WTC11 (cell line): ENCODE results near the gene BACH2. TPM values are rescaled to one million over a fixed set of nuclear protein-coding genes. Genes with fewer than 3 reads are reported as not detected.
A peak's percentile ranks its signal among the peaks of the same experiment; 100 is the strongest.

Source experiments
- ATAC-seq: fragments of 200-7000 bp; cut with Tn5 transposase; 2 replicates; pipeline ENCODE4 v1.10.0; 2021; ENCODE audit warnings: mild to moderate bottlenecking, moderate library complexity
- CTCF ChIA-PET: fragments of 300-600 bp; sonication (Branson Sonifier 250); formaldehyde crosslinking; loops from one replicate; lab custom pipeline; 2021; ENCODE audit warnings: antibody characterized with exemption; lab: Charles Lee
- POLR2A ChIA-PET: fragments of 350-600 bp; sonication (Branson Sonifier 250); formaldehyde crosslinking; loops from one replicate; lab custom pipeline; 2021; ENCODE audit warnings: antibody characterized with exemption; lab: Charles Lee
- DNase-seq: peaks from one replicate; pipeline ENCODE4 v3.0.0; 2021; ENCODE audit warnings: low spot score
- H3K27ac Mint-ChIP-seq: 2 replicates; pipeline ENCODE4 v1.8.0; 2021; ENCODE audit warnings: mixed read lengths
- H3K27me3 Mint-ChIP-seq: 2 replicates; pipeline ENCODE4 v1.8.0; 2021; ENCODE audit warnings: low read depth, mild to moderate bottlenecking, moderate library complexity, mixed read lengths
- H3K36me3 Mint-ChIP-seq: 2 replicates; pipeline ENCODE4 v1.8.0; 2021; ENCODE audit warnings: mixed read lengths
- H3K4me1 Mint-ChIP-seq: 2 replicates; pipeline ENCODE4 v1.8.0; 2022; ENCODE audit warnings: mixed read lengths
- H3K4me3 Mint-ChIP-seq: 2 replicates; pipeline ENCODE4 v1.8.0; 2021; ENCODE audit warnings: mild to moderate bottlenecking, moderate library complexity, mixed read lengths
- H3K9me3 Mint-ChIP-seq: 2 replicates; pipeline ENCODE4 v1.8.0; 2021; ENCODE audit warnings: mixed read lengths
- HMGA2 ChIP-seq: fragments of 250-450 bp; sonication (Bioruptor Pico); IDR thresholded peaks from 2 replicates; pipeline ENCODE4 v1.4.0; 2021; ENCODE audit warnings: mild to moderate bottlenecking, moderate library complexity
- JUN ChIP-seq: sonication (generic); formaldehyde crosslinking; IDR thresholded peaks from 2 replicates; pipeline ENCODE4 v1.8.0; 2023; ENCODE audit warnings: mild to moderate bottlenecking, missing genetic modification reagents
- MXD4 ChIP-seq: fragments of 250-450 bp; sonication (Bioruptor Pico); IDR thresholded peaks from 2 replicates; pipeline ENCODE4 v1.8.0; 2021; ENCODE audit warnings: mild to moderate bottlenecking, moderate library complexity, borderline replicate concordance
- MYBL2 ChIP-seq: sonication (generic); formaldehyde crosslinking; IDR thresholded peaks from 2 replicates; pipeline ENCODE4 v1.8.1; 2023; ENCODE audit warnings: mild to moderate bottlenecking, moderate library complexity, missing genetic modification reagents
- NFE2L1 ChIP-seq: sonication (generic); formaldehyde crosslinking; IDR thresholded peaks from 2 replicates; pipeline ENCODE4 v1.8.1; 2023; ENCODE audit warnings: missing genetic modification reagents
- RELA ChIP-seq: sonication (generic); formaldehyde crosslinking; IDR thresholded peaks from 2 replicates; pipeline ENCODE4 v1.8.1; 2022; ENCODE audit warnings: missing genetic modification reagents, mild to moderate bottlenecking, borderline replicate concordance
- RORB ChIP-seq: fragments of 250-450 bp; sonication (Bioruptor Pico); IDR thresholded peaks from 2 replicates; pipeline ENCODE4 v1.9.0; 2021; ENCODE audit warnings: mild to moderate bottlenecking
- ZNF121 ChIP-seq: sonication (generic); formaldehyde crosslinking; IDR thresholded peaks from 2 replicates; pipeline ENCODE4 v1.8.0; 2023; ENCODE audit warnings: missing genetic modification reagents
- ZNF263 ChIP-seq: sonication (generic); formaldehyde crosslinking; IDR thresholded peaks from 2 replicates; pipeline ENCODE4 v1.8.1; 2022; ENCODE audit warnings: low read depth, mild to moderate bottlenecking, moderate library complexity, missing genetic modification reagents
- total RNA-seq: library from RNA; stranded (reverse); gene quantifications from 3 replicates; pipeline ENCODE4 v1.2.3, GENCODE V29; 2021
- TF ChIP-seq, protein P1 (sequence below): fragments of 250-450 bp; sonication (Bioruptor Pico); IDR thresholded peaks from 2 replicates; pipeline ENCODE4 v2.1.2; 2022; ENCODE audit warnings: mild to moderate bottlenecking, moderate library complexity
- TF ChIP-seq, protein P2 (sequence below): fragments of 250-450 bp; sonication (Bioruptor Pico); IDR thresholded peaks from 2 replicates; pipeline ENCODE4 v1.9.0; 2021; ENCODE audit warnings: mild to moderate bottlenecking
- TF ChIP-seq, protein P3 (sequence below): sonication (generic); formaldehyde crosslinking; IDR thresholded peaks from 2 replicates; pipeline ENCODE4 v1.8.0; 2023; ENCODE audit warnings: missing genetic modification reagents
- TF ChIP-seq, protein P4 (sequence below): sonication (generic); formaldehyde crosslinking; IDR thresholded peaks from 2 replicates; pipeline ENCODE4 v1.8.1; 2023; ENCODE audit warnings: mild to moderate bottlenecking, missing genetic modification reagents, moderate library complexity
- TF ChIP-seq, protein P5 (sequence below): sonication (generic); formaldehyde crosslinking; IDR thresholded peaks from 2 replicates; pipeline ENCODE4 v1.8.1; 2023; ENCODE audit warnings: mild to moderate bottlenecking, missing genetic modification reagents, borderline replicate concordance

BACH2 gene
- total RNA-seq, 1 experiment from 2014 or later: 5.9 TPM

DNA sequence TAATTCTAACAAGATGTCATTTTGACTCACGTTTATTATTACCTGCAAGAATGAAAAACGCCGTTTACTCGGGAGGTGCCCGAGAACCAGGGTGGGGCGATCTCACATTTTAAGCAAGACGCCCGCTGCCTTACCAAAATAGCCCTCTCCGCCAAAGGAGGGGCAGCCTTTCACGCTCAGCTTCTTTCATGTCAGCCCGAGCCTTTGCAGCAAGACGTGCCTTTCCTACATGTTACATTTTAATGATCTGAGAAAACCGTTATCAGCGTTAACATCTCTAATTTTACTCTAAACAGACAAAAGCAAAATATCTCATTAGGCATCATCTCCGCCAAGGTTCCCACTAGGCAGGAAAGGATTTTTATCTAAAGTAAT lies 2.0 kb downstream of the BACH2 start (continued):
- TF ChIP-seq, protein P1, sequence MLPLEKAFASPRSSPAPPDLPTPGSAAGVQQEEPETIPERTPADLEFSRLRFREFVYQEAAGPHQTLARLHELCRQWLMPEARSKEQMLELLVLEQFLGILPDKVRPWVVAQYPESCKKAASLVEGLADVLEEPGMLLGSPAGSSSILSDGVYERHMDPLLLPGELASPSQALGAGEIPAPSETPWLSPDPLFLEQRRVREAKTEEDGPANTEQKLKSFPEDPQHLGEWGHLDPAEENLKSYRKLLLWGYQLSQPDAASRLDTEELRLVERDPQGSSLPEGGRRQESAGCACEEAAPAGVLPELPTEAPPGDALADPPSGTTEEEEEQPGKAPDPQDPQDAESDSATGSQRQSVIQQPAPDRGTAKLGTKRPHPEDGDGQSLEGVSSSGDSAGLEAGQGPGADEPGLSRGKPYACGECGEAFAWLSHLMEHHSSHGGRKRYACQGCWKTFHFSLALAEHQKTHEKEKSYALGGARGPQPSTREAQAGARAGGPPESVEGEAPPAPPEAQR (CRISPR knock-in tag): no peak

DNA sequence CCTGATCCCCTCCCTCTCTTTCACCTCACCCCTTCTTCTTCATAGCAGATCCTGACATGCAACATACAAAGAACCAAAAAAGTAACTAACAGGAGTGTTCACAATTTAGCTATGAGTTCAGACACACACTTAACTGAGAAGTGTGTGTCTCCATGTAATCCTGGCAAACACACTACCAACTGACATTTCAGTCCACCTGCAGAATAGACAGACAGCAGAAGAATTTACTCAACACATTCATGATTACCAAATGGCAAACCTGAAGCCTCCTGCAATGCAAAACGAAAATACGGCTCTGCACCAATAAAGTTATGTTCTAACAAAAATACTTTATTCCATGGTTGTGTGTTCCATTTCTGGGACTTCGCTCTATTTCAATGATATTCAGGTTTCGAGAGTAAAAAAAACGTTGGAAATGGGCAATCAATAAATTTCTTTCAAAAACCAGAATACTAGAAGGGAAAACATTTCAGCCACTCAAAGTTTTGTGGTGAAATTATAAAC lies 2.6 kb downstream of the BACH2 start:
- H3K4me3 Mint-ChIP-seq: peak overlapping the region; percentile 74
- H3K27me3 Mint-ChIP-seq: peaks cover 51% of the 10 kb centered on the region
- TF ChIP-seq, protein P2, sequence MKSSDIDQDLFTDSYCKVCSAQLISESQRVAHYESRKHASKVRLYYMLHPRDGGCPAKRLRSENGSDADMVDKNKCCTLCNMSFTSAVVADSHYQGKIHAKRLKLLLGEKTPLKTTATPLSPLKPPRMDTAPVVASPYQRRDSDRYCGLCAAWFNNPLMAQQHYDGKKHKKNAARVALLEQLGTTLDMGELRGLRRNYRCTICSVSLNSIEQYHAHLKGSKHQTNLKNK (CRISPR knock-in tag): no peak
- TF ChIP-seq RORB (CRISPR knock-in tag): no peak
- TF ChIP-seq JUN (CRISPR knock-in tag): no peak
- no peak for TF ChIP-seq RELA (CRISPR knock-in tag)
- TF ChIP-seq, protein P3, sequence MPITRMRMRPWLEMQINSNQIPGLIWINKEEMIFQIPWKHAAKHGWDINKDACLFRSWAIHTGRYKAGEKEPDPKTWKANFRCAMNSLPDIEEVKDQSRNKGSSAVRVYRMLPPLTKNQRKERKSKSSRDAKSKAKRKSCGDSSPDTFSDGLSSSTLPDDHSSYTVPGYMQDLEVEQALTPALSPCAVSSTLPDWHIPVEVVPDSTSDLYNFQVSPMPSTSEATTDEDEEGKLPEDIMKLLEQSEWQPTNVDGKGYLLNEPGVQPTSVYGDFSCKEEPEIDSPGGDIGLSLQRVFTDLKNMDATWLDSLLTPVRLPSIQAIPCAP (CRISPR knock-in tag): no peak
- DNase-seq (no peak), ATAC-seq (no peak)
- ChIA-PET POLR2A (no interaction called here), CTCF (interaction anchor here (1.3 kb wide), 1 partner anchor 185 kb away, joined by 7 read pairs; no protein-coding TSS in a partner anchor)
- peaks cover 3% of the 10 kb centered on the region; the same call in 1 of the 2 replicates for H3K9me3 Mint-ChIP-seq
- H3K36me3 Mint-ChIP-seq: no peaks in the 10 kb centered on the region
- H3K4me1 Mint-ChIP-seq: peaks cover 32% of the 10 kb centered on the region
- no peak overlapping the region for H3K27ac Mint-ChIP-seq

DNA sequence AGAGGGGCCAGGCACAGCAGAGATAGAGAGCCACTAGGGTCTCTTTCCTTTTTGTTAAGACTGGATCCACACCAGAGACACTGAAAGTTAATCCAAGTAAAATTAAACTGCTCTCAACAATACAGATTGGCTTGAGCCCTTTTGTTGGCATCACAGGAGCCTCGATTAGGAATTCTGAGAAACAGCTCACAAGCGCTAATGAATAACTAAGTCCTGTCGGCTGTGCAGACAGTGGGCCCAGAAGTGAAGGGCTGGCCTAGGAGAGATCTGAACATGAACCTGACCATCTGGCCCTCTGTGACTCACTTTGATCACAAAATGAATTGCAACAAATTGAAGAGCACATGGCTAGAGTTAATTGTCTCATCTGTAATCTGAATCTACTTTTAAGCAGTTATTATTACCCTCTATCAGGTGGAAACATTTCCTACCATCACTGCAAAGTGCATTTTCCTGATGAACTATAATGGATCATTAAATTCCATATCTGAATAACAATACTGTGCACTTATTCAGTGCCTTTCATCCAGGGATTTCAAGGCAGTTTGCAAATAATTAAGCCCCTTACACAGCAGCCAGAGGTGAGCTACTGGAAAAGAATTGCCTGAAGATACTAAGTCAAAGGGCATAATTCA lies 3.2 kb downstream of the BACH2 start:
- Mint-ChIP-seq H3K9me3 (peaks cover 3% of the 10 kb centered on the region; the same call in 1 of the 2 replicates), H3K27ac (no peak overlapping the region), H3K4me3 (no peak overlapping the region; the same call in 1 of the 2 replicates), H3K27me3 (peaks cover 49% of the 10 kb centered on the region), H3K36me3 (no peaks in the 10 kb centered on the region), H3K4me1 (peaks cover 31% of the 10 kb centered on the region)
- DNase-seq (no peak), ATAC-seq (no peak)
- ChIA-PET POLR2A (no interaction called here), CTCF (interaction anchor here (0.8 to 1.3 kb wide), 2 partner anchors 100 to 185 kb away, joined by 3 to 7 read pairs; no protein-coding TSS in a partner anchor)
- no peak for TF ChIP-seq MXD4 (CRISPR knock-in tag)
- TF ChIP-seq MYBL2: no peak
- TF ChIP-seq NFE2L1 (CRISPR knock-in tag): no peak
- TF ChIP-seq ZNF263 (CRISPR knock-in tag): no peak
- TF ChIP-seq, all 79 proteins: peak for 0

DNA sequence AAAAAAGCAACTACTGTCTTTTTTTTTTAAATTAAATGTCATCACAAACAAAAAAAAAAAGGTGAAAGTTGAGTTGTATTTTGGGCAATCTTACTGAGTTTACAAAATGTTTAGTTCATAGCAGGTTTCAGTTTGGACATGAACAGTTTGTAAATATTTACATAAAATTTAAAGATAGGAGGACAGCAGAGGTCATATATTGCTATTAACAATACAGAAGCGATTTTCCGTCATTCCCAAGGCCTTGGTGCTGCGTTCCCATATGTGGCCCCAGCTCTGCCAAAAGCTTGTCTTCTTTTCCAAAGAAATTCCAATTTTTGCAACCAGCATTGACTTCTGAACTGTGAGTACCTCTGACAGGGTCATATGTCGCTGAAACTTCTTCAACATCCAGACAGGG lies 5.1 kb downstream of the BACH2 start:
- no peak overlapping the region for H3K4me3 Mint-ChIP-seq
- H3K9me3 Mint-ChIP-seq: peaks cover 3% of the 10 kb centered on the region; the same call in 1 of the 2 replicates
- H3K36me3 Mint-ChIP-seq: no peaks in the 10 kb centered on the region
- CTCF ChIA-PET: interaction anchor here (0.8 kb wide), 1 partner anchor 188 kb away, joined by 5 read pairs; no protein-coding TSS in a partner anchor
- H3K4me1 Mint-ChIP-seq: peaks cover 38% of the 10 kb centered on the region
- ATAC-seq: no peak
- POLR2A ChIA-PET: no interaction called here
- TF ChIP-seq HMGA2 (CRISPR knock-in tag) (no peak), ZNF121 (CRISPR knock-in tag) (no peak)
- TF ChIP-seq, protein P4, sequence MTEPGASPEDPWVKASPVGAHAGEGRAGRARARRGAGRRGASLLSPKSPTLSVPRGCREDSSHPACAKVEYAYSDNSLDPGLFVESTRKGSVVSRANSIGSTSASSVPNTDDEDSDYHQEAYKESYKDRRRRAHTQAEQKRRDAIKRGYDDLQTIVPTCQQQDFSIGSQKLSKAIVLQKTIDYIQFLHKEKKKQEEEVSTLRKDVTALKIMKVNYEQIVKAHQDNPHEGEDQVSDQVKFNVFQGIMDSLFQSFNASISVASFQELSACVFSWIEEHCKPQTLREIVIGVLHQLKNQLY: no peak
- TF ChIP-seq, protein P5, sequence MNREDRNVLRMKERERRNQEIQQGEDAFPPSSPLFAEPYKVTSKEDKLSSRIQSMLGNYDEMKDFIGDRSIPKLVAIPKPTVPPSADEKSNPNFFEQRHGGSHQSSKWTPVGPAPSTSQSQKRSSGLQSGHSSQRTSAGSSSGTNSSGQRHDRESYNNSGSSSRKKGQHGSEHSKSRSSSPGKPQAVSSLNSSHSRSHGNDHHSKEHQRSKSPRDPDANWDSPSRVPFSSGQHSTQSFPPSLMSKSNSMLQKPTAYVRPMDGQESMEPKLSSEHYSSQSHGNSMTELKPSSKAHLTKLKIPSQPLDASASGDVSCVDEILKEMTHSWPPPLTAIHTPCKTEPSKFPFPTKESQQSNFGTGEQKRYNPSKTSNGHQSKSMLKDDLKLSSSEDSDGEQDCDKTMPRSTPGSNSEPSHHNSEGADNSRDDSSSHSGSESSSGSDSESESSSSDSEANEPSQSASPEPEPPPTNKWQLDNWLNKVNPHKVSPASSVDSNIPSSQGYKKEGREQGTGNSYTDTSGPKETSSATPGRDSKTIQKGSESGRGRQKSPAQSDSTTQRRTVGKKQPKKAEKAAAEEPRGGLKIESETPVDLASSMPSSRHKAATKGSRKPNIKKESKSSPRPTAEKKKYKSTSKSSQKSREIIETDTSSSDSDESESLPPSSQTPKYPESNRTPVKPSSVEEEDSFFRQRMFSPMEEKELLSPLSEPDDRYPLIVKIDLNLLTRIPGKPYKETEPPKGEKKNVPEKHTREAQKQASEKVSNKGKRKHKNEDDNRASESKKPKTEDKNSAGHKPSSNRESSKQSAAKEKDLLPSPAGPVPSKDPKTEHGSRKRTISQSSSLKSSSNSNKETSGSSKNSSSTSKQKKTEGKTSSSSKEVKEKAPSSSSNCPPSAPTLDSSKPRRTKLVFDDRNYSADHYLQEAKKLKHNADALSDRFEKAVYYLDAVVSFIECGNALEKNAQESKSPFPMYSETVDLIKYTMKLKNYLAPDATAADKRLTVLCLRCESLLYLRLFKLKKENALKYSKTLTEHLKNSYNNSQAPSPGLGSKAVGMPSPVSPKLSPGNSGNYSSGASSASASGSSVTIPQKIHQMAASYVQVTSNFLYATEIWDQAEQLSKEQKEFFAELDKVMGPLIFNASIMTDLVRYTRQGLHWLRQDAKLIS (CRISPR knock-in tag): no peak
- TF ChIP-seq, all 79 proteins: peak for 0
- Mint-ChIP-seq H3K27ac (no peak overlapping the region), H3K27me3 (peaks cover 39% of the 10 kb centered on the region)
- DNase-seq: no peak
